IMR-90 (cell line): ENCODE results near the gene SBNO1. TPM values are rescaled to one million over a fixed set of nuclear protein-coding genes. Genes with fewer than 3 reads are reported as not detected.
"Not testable (repeated sequence)": the region's sequence is repeated elsewhere in the genome, so short reads cannot be mapped to it uniquely, and the experiment has no call there.

Experiments used
- ATAC-seq: fragments of 200-7000 bp; cut with Tn5 transposase; 2 replicates; pipeline ENCODE4 v1.9.1; 2020; ENCODE audit warnings: low read depth, mild to moderate bottlenecking, moderate library complexity
- BruUV-seq: library from RNA; stranded (reverse); fragments of 400-500 nt; replicated peaks from 2 replicates; lab custom pipeline; 2021; lab: Mats Ljungman, UMichigan
- CTCF ChIA-PET: fragments of 300-600 bp; formaldehyde crosslinking; extraction: SDS; loops from one replicate; lab custom pipeline; 2021; ENCODE audit warnings: antibody characterized with exemption; lab: Yijun Ruan, JAX
- POLR2A ChIA-PET: fragments of 300-600 bp; sonication (Branson Sonifier 250); formaldehyde crosslinking; loops from one replicate; lab custom pipeline; 2022; ENCODE audit warnings: antibody characterized with exemption; ENCODE audit not compliant: unreplicated experiment; lab: Charles Lee
- DNase-seq: peaks from one replicate; pipeline ENCODE4 v3.0.0; 2013
- H2AFZ ChIP-seq: replicated peaks from 2 replicates; pipeline ENCODE3; 2013; ENCODE audit warnings: low read length, mild to moderate bottlenecking; ENCODE audit not compliant: poor library complexity
- H2AK5ac ChIP-seq: 2 replicates; pipeline ENCODE4 v1.6.1; 2013; ENCODE audit warnings: low read depth, low read length, inconsistent platforms
- H2AK9ac ChIP-seq: replicated peaks from 2 replicates; pipeline ENCODE3; 2013; ENCODE audit warnings: mild to moderate bottlenecking, low read depth, low read length, moderate library complexity; ENCODE audit not compliant: poor library complexity
- H2BK120ac ChIP-seq: 2 replicates; pipeline ENCODE4 v1.6.1; 2013; ENCODE audit warnings: low read depth, low read length, inconsistent platforms
- H2BK15ac ChIP-seq: 3 replicates; pipeline ENCODE4 v1.6.1; 2013; ENCODE audit warnings: low read depth, low read length, inconsistent platforms
- H2BK20ac ChIP-seq: 2 replicates; pipeline ENCODE4 v1.6.1; 2013; ENCODE audit warnings: low read depth, mild to moderate bottlenecking, inconsistent platforms, low read length, moderate library complexity
- H2BK5ac ChIP-seq: 2 replicates; pipeline ENCODE4 v1.6.1; 2013; ENCODE audit warnings: mild to moderate bottlenecking, low read depth, low read length, inconsistent platforms; ENCODE audit not compliant: poor library complexity, severe bottlenecking
- H3K14ac ChIP-seq: replicated peaks from 2 replicates; pipeline ENCODE4 v1.6.1; 2013; ENCODE audit warnings: low read depth, low read length, inconsistent platforms
- H3K18ac ChIP-seq: 2 replicates; pipeline ENCODE4 v1.6.1; 2013; ENCODE audit warnings: low read depth, low read length, control low read depth
- H3K23ac ChIP-seq: 2 replicates; pipeline ENCODE4 v1.6.1; 2013; ENCODE audit warnings: low read depth, low read length, inconsistent platforms
- H3K27ac ChIP-seq: 2 replicates; pipeline ENCODE4 v1.5.1; 2013; ENCODE audit warnings: mild to moderate bottlenecking, control low read depth, low read length; ENCODE audit not compliant: insufficient read depth
- H3K27me3 ChIP-seq: 2 replicates; pipeline ENCODE4 v1.6.1; 2013; ENCODE audit warnings: low read length; ENCODE audit not compliant: control insufficient read depth, insufficient read depth
- H3K36me3 ChIP-seq: 2 replicates; pipeline ENCODE4 v1.6.1; 2013; ENCODE audit warnings: low read length, mixed read lengths; ENCODE audit not compliant: control insufficient read depth, insufficient read depth
- H3K4ac ChIP-seq: 2 replicates; pipeline ENCODE4 v1.6.1; 2013; ENCODE audit warnings: low read depth, low read length, inconsistent platforms
- H3K4me1 ChIP-seq: 2 replicates; pipeline ENCODE4 v1.6.1; 2013; ENCODE audit warnings: low read length, mixed read lengths; ENCODE audit not compliant: control insufficient read depth, insufficient read depth
- H3K4me2 ChIP-seq: 2 replicates; pipeline ENCODE4 v1.6.1; 2013; ENCODE audit warnings: low read depth, mild to moderate bottlenecking, control low read depth, low read length, moderate library complexity
- H3K4me3 ChIP-seq: 2 replicates; pipeline ENCODE4 v1.5.1; 2013; ENCODE audit warnings: low read depth, mild to moderate bottlenecking, control low read depth, low read length, moderate library complexity; ENCODE audit not compliant: insufficient read depth
- H3K56ac ChIP-seq: 2 replicates; pipeline ENCODE4 v1.6.1; 2013; ENCODE audit warnings: low read length, inconsistent platforms; ENCODE audit not compliant: insufficient read depth; ENCODE audit errors: extremely low read depth
- H3K79me1 ChIP-seq, 2 experiments: 2 replicates each; pipeline ENCODE4 v1.6.1; 2013; ENCODE audit warnings: low read length in 2 of 2, inconsistent platforms in 1 of 2, low read depth in 1 of 2
- H3K9ac ChIP-seq: 2 replicates; pipeline ENCODE4 v1.6.1; 2013; ENCODE audit warnings: low read depth, low read length, control low read depth
- H3K9me1 ChIP-seq: 2 replicates; pipeline ENCODE4 v1.6.1; 2013; ENCODE audit warnings: low read length, inconsistent platforms; ENCODE audit not compliant: insufficient read depth
- H3K9me3 ChIP-seq: 2 replicates; pipeline ENCODE4 v1.6.1; 2013; ENCODE audit warnings: low read length; ENCODE audit not compliant: control insufficient read depth, insufficient read depth
- H4K20me1 ChIP-seq: 2 replicates; pipeline ENCODE4 v1.6.1; 2013; ENCODE audit warnings: low read length, inconsistent platforms; ENCODE audit not compliant: insufficient read depth
- H4K5ac ChIP-seq: 2 replicates; pipeline ENCODE4 v1.6.1; 2013; ENCODE audit warnings: mild to moderate bottlenecking, low read depth, low read length, control low read depth
- H4K8ac ChIP-seq, 2 experiments: 2 replicates each; pipeline ENCODE4 v1.6.1; 2013; ENCODE audit warnings: low read depth in 2 of 2, low read length in 2 of 2, control low read depth in 1 of 2, inconsistent platforms in 1 of 2
- H4K91ac ChIP-seq: 2 replicates; pipeline ENCODE4 v1.6.1; 2013; ENCODE audit warnings: low read depth, low read length, inconsistent platforms; ENCODE audit not compliant: insufficient read depth
- WGBS, 2 experiments: methylation state at CpG; one replicate each; pipeline versions ENCODE4 v1.1.5 to v1.1.7; 2013; ENCODE audit warnings: missing lambda C conversion rate in 2 of 2; ENCODE audit not compliant: insufficient read length in 1 of 2; ENCODE audit errors: extremely low coverage in 2 of 2; 5-methylcytosine and 5-hydroxymethylcytosine counted together
- dilution Hi-C: fragments of 300-500 bp; cut with HindIII; formaldehyde crosslinking; loops from one replicate; pipeline ENCODE4 v1.14.3; 2018; ENCODE audit warnings: low sequenced_read_pairs; ENCODE audit not compliant: unreplicated experiment
- in situ Hi-C: fragments of 300-500 bp; cut with MboI; formaldehyde crosslinking; loops from 3 replicates; pipeline ENCODE4 v1.14.3; 2019; ENCODE audit warnings: low sequenced_read_pairs, inconsistent platforms, mixed read lengths
- intact Hi-C: fragments of 100-400 bp; cut with micrococcal nuclease; formaldehyde crosslinking; loops from 2 replicates; pipeline ENCODE4 v1.10.0; 2022
- polyA plus RNA-seq, 3 experiments: library from polyadenylated mRNA; depleted of rRNA; stranded (reverse); fragments of >200 nt; gene quantifications; 2 replicates each; pipeline ENCODE4 v1.2.3, GENCODE V29; 2012; ENCODE audit warnings: low replicate concordance in 1 of 3
- total RNA-seq: library from RNA; depleted of rRNA; stranded (reverse); fragments of >200 nt; gene quantifications from 2 replicates; pipeline ENCODE4 v1.2.3, GENCODE V29; 2012

Gene SBNO1
- total and polyA plus RNA-seq, 2 of the 4 experiments (the other 2 are of a cell fraction) = 5.3 to 24.9 TPM

DNA sequence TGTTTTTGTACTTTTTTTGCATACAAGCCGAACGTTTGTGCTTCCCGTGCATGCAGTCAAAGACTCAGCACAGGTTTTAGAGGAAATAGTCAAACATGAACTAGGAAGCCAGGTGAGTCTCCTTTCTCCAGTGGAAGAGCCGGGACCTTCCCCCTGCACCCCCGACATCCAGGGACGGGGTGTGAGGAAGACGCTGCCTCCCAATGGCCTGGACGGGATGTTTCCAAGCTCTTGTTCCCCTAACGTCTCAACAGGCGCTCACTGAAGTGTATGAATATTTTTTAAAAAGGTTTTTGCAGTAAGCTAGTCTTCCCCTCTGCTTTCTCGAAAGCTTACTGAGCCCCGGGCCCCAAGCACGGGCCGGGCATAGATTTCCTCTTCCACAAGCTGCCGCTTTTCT, 43.3 kb upstream of the SBNO1 start:
- intact Hi-C loops, BruUV-seq, H3K14ac ChIP-seq, H2AK5ac ChIP-seq, H3K56ac ChIP-seq, H3K9me1 ChIP-seq, H2BK20ac ChIP-seq, H3K4me3 ChIP-seq, H3K4me1 ChIP-seq, H3K4me2 ChIP-seq, H3K9ac ChIP-seq, H2BK120ac ChIP-seq, H3K27me3 ChIP-seq, H4K8ac ChIP-seq, ATAC-seq, POLR2A ChIA-PET, H3K9me3 ChIP-seq, H3K23ac ChIP-seq, in situ Hi-C loops, H2AFZ ChIP-seq, H3K4ac ChIP-seq, H2BK15ac ChIP-seq, H2BK5ac ChIP-seq, CTCF ChIA-PET, H4K5ac ChIP-seq, H3K18ac ChIP-seq, H3K27ac ChIP-seq, H4K91ac ChIP-seq, DNase-seq, H2AK9ac ChIP-seq, dilution Hi-C loops: not testable (repeated sequence)
- Histone ChIP-seq H3K36me3 (peaks cover 46% of the 10 kb centered on the region), H4K20me1 (peaks cover 12% of the 10 kb centered on the region; the same call in 1 of the 2 replicates), H3K79me1 (peaks cover 5 to 16% of the 10 kb centered on the region in 2 experiments)
- no CpG with 5 or more reads among the region's 15 CpGs for WGBS, 2 experiments

DNA sequence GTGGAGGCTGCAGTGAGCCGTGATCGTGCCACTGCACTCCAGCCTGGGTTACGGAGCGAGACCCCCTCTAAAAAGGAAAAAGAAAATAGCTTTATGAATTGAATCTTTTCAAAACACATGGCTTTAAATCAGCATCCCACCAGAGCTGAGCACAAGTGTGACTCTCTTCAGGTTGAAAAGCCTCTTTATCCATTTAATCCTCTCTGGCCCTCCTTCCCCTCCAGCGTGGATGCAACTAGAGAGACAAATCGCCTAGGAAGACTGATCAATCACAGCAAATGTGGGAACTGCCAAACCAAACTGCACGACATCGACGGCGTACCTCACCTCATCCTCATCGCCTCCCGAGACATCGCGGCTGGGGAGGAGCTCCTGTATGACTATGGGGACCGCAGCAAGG, 42.6 kb upstream of the SBNO1 start:
- H3K18ac ChIP-seq, ATAC-seq, in situ Hi-C loops, H3K4me1 ChIP-seq, H2BK120ac ChIP-seq, H2BK20ac ChIP-seq, H3K27ac ChIP-seq, intact Hi-C loops, H3K56ac ChIP-seq, H2AFZ ChIP-seq, H4K91ac ChIP-seq, H2AK5ac ChIP-seq, H2BK5ac ChIP-seq, H3K14ac ChIP-seq, H3K9me1 ChIP-seq, H3K4ac ChIP-seq, H3K23ac ChIP-seq, CTCF ChIA-PET, H2BK15ac ChIP-seq, dilution Hi-C loops, H4K5ac ChIP-seq, BruUV-seq, H2AK9ac ChIP-seq, DNase-seq, H3K27me3 ChIP-seq, H3K4me3 ChIP-seq, H4K8ac ChIP-seq, H3K4me2 ChIP-seq, POLR2A ChIA-PET, H3K9ac ChIP-seq, H3K9me3 ChIP-seq: not testable (repeated sequence)
- peaks cover 51% of the 10 kb centered on the region for H3K36me3 ChIP-seq
- peaks cover 17% of the 10 kb centered on the region for H4K20me1 ChIP-seq
- peaks cover 10 to 22% of the 10 kb centered on the region in 2 experiments for H3K79me1 ChIP-seq
- no CpG with 5 or more reads among the region's 15 CpGs for WGBS, 2 experiments
